MM.1S (cell line): Measurements from ENCODE around the gene DSG2.

ENCODE experiments used
- DNase-seq: peaks from one replicate; pipeline ENCODE4 v3.0.0-alpha.2; 2015
- H2AFZ ChIP-seq: fragments of 300-600 bp; sonication (generic); 2 replicates; pipeline ENCODE4 v1.6.0; 2016; ENCODE audit warnings: antibody characterized with exemption, low read length
- H3F3A ChIP-seq: fragments of 300-600 bp; sonication (generic); 2 replicates; pipeline ENCODE4 v1.6.1; 2016; ENCODE audit warnings: mild to moderate bottlenecking, antibody characterized with exemption, low read length, moderate library complexity, mixed read lengths; ENCODE audit not compliant: insufficient read depth
- H3K27ac ChIP-seq: fragments of 300-600 bp; sonication (generic); 2 replicates; pipeline ENCODE4 v1.5.1; 2016; ENCODE audit warnings: mild to moderate bottlenecking, low read length
- H3K27me3 ChIP-seq: fragments of 300-600 bp; sonication (generic); replicated peaks from 2 replicates; pipeline ENCODE4 v1.6.0; 2016; ENCODE audit warnings: low read length; ENCODE audit not compliant: insufficient read depth
- H3K36me3 ChIP-seq: fragments of 300-600 bp; sonication (generic); replicated peaks from 2 replicates; pipeline ENCODE4 v1.6.1; 2016; ENCODE audit warnings: mild to moderate bottlenecking, low read length, mixed read lengths; ENCODE audit not compliant: insufficient read depth
- H3K4me1 ChIP-seq: fragments of 300-600 bp; sonication (generic); 2 replicates; pipeline ENCODE4 v1.6.1; 2016; ENCODE audit warnings: low read length, mixed read lengths
- H3K4me2 ChIP-seq: fragments of 300-600 bp; sonication (generic); 2 replicates; pipeline ENCODE4 v1.6.0; 2016; ENCODE audit warnings: low read depth, low read length
- H3K4me3 ChIP-seq: fragments of 300-600 bp; sonication (generic); 2 replicates; pipeline ENCODE4 v1.5.1; 2016; ENCODE audit warnings: low read length, mixed read lengths
- H3K79me2 ChIP-seq: fragments of 300-600 bp; sonication (generic); 2 replicates; pipeline ENCODE4 v1.6.1; 2016; ENCODE audit warnings: mixed run types, low read length, mixed read lengths
- H3K9ac ChIP-seq: fragments of 300-600 bp; sonication (generic); 2 replicates; pipeline ENCODE4 v1.6.1; 2016; ENCODE audit warnings: low read length, mixed read lengths
- H3K9me2 ChIP-seq: fragments of 300-600 bp; sonication (generic); replicated peaks from 2 replicates; pipeline ENCODE4 v1.6.1; 2016; ENCODE audit warnings: mild to moderate bottlenecking, low read length, mixed read lengths; ENCODE audit not compliant: insufficient read depth
- H3K9me3 ChIP-seq: fragments of 300-600 bp; sonication (generic); replicated peaks from 2 replicates; pipeline ENCODE4 v1.6.1; 2016; ENCODE audit warnings: mild to moderate bottlenecking, low read length, mixed read lengths; ENCODE audit not compliant: insufficient read depth
- H4K20me1 ChIP-seq: fragments of 300-600 bp; sonication (generic); 2 replicates; pipeline ENCODE4 v1.6.1; 2016; ENCODE audit warnings: mild to moderate bottlenecking, low read length, moderate library complexity, mixed read lengths; ENCODE audit not compliant: insufficient read depth
- EZH2 ChIP-seq: fragments of 300-600 bp; sonication (generic); optimal IDR thresholded peaks from 2 replicates; pipeline ENCODE3; 2017; ENCODE audit warnings: low read depth, mild to moderate bottlenecking, antibody characterized with exemption, low read length, mixed read lengths
- EZH2phosphoT487 ChIP-seq: fragments of 300-600 bp; sonication (generic); IDR thresholded peaks from 2 replicates; pipeline ENCODE4 v1.6.1; 2018; ENCODE audit warnings: antibody characterized with exemption, low read length
- TF ChIP-seq, protein P1 (sequence below): fragments of 300-600 bp; sonication (generic); IDR thresholded peaks from 2 replicates; pipeline ENCODE4 v1.5.1; 2016; ENCODE audit warnings: antibody characterized with exemption, low read length, mixed read lengths

DSG2 gene

DNA sequence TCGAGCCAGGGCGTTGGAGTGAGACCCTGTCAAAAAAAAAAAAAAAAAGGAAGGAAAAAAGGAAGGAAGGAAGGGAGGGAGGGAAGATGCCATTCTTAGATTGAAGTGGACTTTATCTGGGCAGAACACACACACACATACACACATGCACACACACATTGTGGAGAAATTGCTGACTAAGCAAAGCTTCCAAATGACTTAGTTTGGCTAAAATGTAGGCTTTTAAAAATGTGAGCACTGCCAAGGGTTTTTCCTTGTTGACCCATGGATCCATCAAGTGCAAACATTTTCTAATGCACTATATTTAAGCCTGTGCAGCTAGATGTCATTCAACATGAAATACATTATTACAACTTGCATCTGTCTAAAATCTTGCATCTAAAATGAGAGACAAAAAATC is 93.1 kb downstream of the DSG2 start:
- Histone ChIP-seq H4K20me1 (no peaks in the 10 kb centered on the region), H3K36me3 (no peaks in the 10 kb centered on the region), H3K79me2 (no peaks in the 10 kb centered on the region), H3K9ac (no peak overlapping the region), H2AFZ (no peak overlapping the region), H3K27ac (no peak overlapping the region), H3K27me3 (no peaks in the 10 kb centered on the region), H3K9me2 (no peaks in the 10 kb centered on the region), H3K4me1 (no peaks in the 10 kb centered on the region), H3K4me2 (no peak overlapping the region), H3K9me3 (no peaks in the 10 kb centered on the region), H3F3A (no peaks in the 10 kb centered on the region), H3K4me3 (no peak overlapping the region)
- TF ChIP-seq, protein P1, sequence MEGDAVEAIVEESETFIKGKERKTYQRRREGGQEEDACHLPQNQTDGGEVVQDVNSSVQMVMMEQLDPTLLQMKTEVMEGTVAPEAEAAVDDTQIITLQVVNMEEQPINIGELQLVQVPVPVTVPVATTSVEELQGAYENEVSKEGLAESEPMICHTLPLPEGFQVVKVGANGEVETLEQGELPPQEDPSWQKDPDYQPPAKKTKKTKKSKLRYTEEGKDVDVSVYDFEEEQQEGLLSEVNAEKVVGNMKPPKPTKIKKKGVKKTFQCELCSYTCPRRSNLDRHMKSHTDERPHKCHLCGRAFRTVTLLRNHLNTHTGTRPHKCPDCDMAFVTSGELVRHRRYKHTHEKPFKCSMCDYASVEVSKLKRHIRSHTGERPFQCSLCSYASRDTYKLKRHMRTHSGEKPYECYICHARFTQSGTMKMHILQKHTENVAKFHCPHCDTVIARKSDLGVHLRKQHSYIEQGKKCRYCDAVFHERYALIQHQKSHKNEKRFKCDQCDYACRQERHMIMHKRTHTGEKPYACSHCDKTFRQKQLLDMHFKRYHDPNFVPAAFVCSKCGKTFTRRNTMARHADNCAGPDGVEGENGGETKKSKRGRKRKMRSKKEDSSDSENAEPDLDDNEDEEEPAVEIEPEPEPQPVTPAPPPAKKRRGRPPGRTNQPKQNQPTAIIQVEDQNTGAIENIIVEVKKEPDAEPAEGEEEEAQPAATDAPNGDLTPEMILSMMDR, result no peak
- TF ChIP-seq EZH2phosphoT487, result no peak
- no peak for TF ChIP-seq EZH2
- DNase-seq, result no peak

DNA sequence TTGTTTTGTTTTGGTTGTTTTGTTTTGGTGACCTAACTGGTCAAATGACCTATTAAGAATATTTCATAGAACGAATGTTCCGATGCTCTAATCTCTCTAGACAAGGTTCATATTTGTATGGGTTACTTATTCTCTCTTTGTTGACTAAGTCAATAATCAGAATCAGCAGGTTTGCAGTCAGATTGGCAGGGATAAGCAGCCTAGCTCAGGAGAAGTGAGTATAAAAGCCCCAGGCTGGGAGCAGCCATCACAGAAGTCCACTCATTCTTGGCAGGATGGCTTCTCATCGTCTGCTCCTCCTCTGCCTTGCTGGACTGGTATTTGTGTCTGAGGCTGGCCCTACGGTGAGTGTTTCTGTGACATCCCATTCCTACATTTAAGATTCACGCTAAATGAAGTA is 93.7 kb downstream of the DSG2 start, which contains the start of gene TTR:
TSS of gene TTR (plus strand) at position 250 of the 400 bp plus-strand sequence. CDS start at position 276, 26 bp downstream.
- no peak within 1 kb of the TSS for H3K27ac ChIP-seq
- H3K9me2 ChIP-seq, result no peaks in the 10 kb centered on the region
- no peak for DNase-seq
- H3K79me2 ChIP-seq, result no peaks in the 10 kb centered on the region
- no peaks in the 10 kb centered on the region for H3K27me3 ChIP-seq
- no peaks in the 10 kb centered on the region for H3K9me3 ChIP-seq
- no peak within 1 kb of the TSS for H3K9ac ChIP-seq
- H3K4me3 ChIP-seq, result no peak within 1 kb of the TSS
- H4K20me1 ChIP-seq, result no peaks in the 10 kb centered on the region
- no peaks in the 10 kb centered on the region for H3K4me1 ChIP-seq
- TF ChIP-seq EZH2phosphoT487, result no peak
- TF ChIP-seq, protein P1, result no peak
- no peak for TF ChIP-seq EZH2
- H2AFZ ChIP-seq, result no peak within 1 kb of the TSS
- H3F3A ChIP-seq, result no peaks in the 10 kb centered on the region
- H3K4me2 ChIP-seq, result no peak within 1 kb of the TSS
- no peaks in the 10 kb centered on the region for H3K36me3 ChIP-seq

DNA sequence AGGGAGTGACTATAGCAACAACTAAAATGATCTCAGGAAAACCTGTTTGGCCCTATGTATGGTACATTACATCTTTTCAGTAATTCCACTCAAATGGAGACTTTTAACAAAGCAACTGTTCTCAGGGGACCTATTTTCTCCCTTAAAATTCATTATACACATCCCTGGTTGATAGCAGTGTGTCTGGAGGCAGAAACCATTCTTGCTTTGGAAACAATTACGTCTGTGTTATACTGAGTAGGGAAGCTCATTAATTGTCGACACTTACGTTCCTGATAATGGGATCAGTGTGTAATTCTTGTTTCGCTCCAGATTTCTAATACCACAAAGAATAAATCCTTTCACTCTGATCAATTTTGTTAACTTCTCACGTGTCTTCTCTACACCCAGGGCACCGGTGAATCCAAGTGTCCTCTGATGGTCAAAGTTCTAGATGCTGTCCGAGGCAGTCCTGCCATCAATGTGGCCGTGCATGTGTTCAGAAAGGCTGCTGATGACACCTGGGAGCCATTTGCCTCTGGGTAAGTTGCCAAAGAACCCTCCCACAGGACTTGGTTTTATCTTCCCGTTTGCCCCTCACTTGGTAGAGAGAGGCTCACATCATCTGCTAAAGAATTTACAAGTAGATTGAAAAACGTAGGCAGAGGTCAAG is 94.7 kb downstream of the DSG2 start:
- no peak for DNase-seq
- Histone ChIP-seq H3K9me3 (no peaks in the 10 kb centered on the region), H3K4me1 (no peaks in the 10 kb centered on the region), H3K4me2 (no peak overlapping the region), H3K36me3 (no peaks in the 10 kb centered on the region), H3K27me3 (no peaks in the 10 kb centered on the region), H3K9ac (no peak overlapping the region), H3F3A (no peaks in the 10 kb centered on the region), H3K27ac (no peak overlapping the region), H3K4me3 (no peak overlapping the region), H3K9me2 (no peaks in the 10 kb centered on the region), H2AFZ (no peak overlapping the region), H4K20me1 (no peaks in the 10 kb centered on the region), H3K79me2 (no peaks in the 10 kb centered on the region)
- TF ChIP-seq, protein P1, result no peak
- TF ChIP-seq EZH2, result no peak
- TF ChIP-seq EZH2phosphoT487, result no peak
